GM12878 (cell line): Measurements from ENCODE around the gene PKDREJ. TPM values are rescaled to one million over a fixed set of nuclear protein-coding genes. Genes with fewer than 3 reads are reported as not detected.

Experiments used
- ATAC-seq: fragments of 200-7000 bp; cut with Tn5 transposase; 3 replicates; pipeline ENCODE4 v1.9.1; 2020; ENCODE audit warnings: mild to moderate bottlenecking, moderate library complexity
- BruUV-seq: library from RNA; stranded (reverse); fragments of 400-500 nt; replicated peaks from 2 replicates; lab custom pipeline; 2021; lab: Mats Ljungman, UMichigan
- CTCF ChIA-PET: fragments of 300-600 bp; sonication (Branson Sonifier 250); formaldehyde crosslinking; extraction: SDS; loops from one replicate; lab custom pipeline; 2021; ENCODE audit warnings: inconsistent platforms; lab: Yijun Ruan, JAX
- POLR2A ChIA-PET: fragments of 350-600 bp; formaldehyde crosslinking; extraction: SDS; loops from one replicate; lab custom pipeline; 2021; ENCODE audit warnings: inconsistent platforms; lab: Charles Lee
- RAD21 ChIA-PET: fragments of 300-600 bp; sonication (Branson Sonifier 250); formaldehyde crosslinking; loops from one replicate; lab custom pipeline; 2023; ENCODE audit warnings: antibody characterized with exemption; ENCODE audit not compliant: unreplicated experiment; lab: Charles Lee
- SMC1A ChIA-PET: fragments of 300-600 bp; sonication (Branson Sonifier 250); formaldehyde crosslinking; loops from one replicate; lab custom pipeline; 2023; ENCODE audit not compliant: unreplicated experiment, uncharacterized antibody; lab: Charles Lee
- DNase-seq: peaks from one replicate; pipeline ENCODE4 v3.0.0-alpha.2; 2011; ENCODE audit warnings: low read depth, low spot score
- FAIRE-seq: peaks from 3 replicates; lab custom pipeline; 2011; peaks lifted over from hg19 to GRCh38; lab: Jason Lieb, UNC
- H2AFZ ChIP-seq: 2 replicates; pipeline ENCODE4 v1.6.0; 2011; ENCODE audit warnings: low read depth, low read length, control low read depth; ENCODE audit not compliant: control insufficient read depth
- H3K27ac ChIP-seq: 2 replicates; pipeline ENCODE4 v1.5.1; 2011; ENCODE audit warnings: control low read depth; ENCODE audit not compliant: control insufficient read depth, insufficient read depth
- H3K27me3 ChIP-seq, 2 experiments: replicated peaks in 1 of 2; 2 replicates each; pipeline versions ENCODE4 v1.6.0 to v1.6.1; 2011; ENCODE audit warnings: low read length in 1 of 2; ENCODE audit not compliant: control insufficient read depth in 2 of 2, insufficient read depth in 2 of 2
- H3K36me3 ChIP-seq, 2 experiments: 2 replicates each; pipeline ENCODE4 v1.5.1; 2011; ENCODE audit warnings: low read length in 1 of 2; ENCODE audit not compliant: control insufficient read depth in 2 of 2, insufficient read depth in 2 of 2
- H3K4me1 ChIP-seq: 2 replicates; pipeline ENCODE4 v1.6.1; 2011; ENCODE audit warnings: mild to moderate bottlenecking, low read length, moderate library complexity, mixed read lengths; ENCODE audit not compliant: control insufficient read depth, insufficient read depth
- H3K4me2 ChIP-seq: 2 replicates; pipeline ENCODE4 v1.6.0; 2011; ENCODE audit warnings: control low read depth; ENCODE audit not compliant: control insufficient read depth, insufficient read depth
- H3K4me3 ChIP-seq: fragments of 200-600 bp; sonication (generic); 2 replicates; pipeline ENCODE4 v1.5.1; 2016
- H3K79me2 ChIP-seq: 2 replicates; pipeline ENCODE4 v1.6.0; 2011; ENCODE audit warnings: low read length; ENCODE audit not compliant: control insufficient read depth, insufficient read depth
- H3K9ac ChIP-seq: 2 replicates; pipeline ENCODE4 v1.8.0; 2011; ENCODE audit warnings: low read length, control low read depth, mixed read lengths; ENCODE audit not compliant: control insufficient read depth, insufficient read depth
- H3K9me3 ChIP-seq: replicated peaks from 3 replicates; pipeline ENCODE4 v1.5.1; 2011; ENCODE audit warnings: mild to moderate bottlenecking, low read length; ENCODE audit not compliant: control insufficient read depth, insufficient read depth
- H4K20me1 ChIP-seq: 2 replicates; pipeline ENCODE4 v1.6.0; 2011; ENCODE audit not compliant: control insufficient read depth, insufficient read depth
- ASH2L ChIP-seq: fragments of 300-600, 200-600 bp; sonication (generic); IDR thresholded peaks from 2 replicates; pipeline ENCODE4 v1.6.1; 2017; ENCODE audit warnings: low read depth, mild to moderate bottlenecking, borderline replicate concordance
- BHLHE40 ChIP-seq, 2 experiments: fragments of 450-650 bp in 1 of 2; IDR thresholded peaks; 2 replicates each; pipeline ENCODE4 v1.6.1; 2011 to 2017; ENCODE audit warnings: low read depth in 2 of 2, borderline replicate concordance in 1 of 2, improper control_type of control experiment in 1 of 2, low read length in 1 of 2, mild to moderate bottlenecking in 1 of 2
- KDM1A ChIP-seq: fragments of 200-600 bp; sonication (generic); IDR thresholded peaks from 2 replicates; pipeline ENCODE4 v1.6.1; 2016; ENCODE audit warnings: borderline replicate concordance
- MTA3 ChIP-seq: IDR thresholded peaks from 2 replicates; pipeline ENCODE4 v1.6.1; 2012; ENCODE audit warnings: low read length, inconsistent platforms, borderline replicate concordance
- NR2C2 ChIP-seq: IDR thresholded peaks from 2 replicates; pipeline ENCODE4 v1.6.1; 2011; ENCODE audit warnings: borderline replicate concordance, low read depth; ENCODE audit not compliant: control insufficient read depth, insufficient read length
- RAD51 ChIP-seq: fragments of 450-650 bp; IDR thresholded peaks from 2 replicates; pipeline ENCODE4 v1.6.1; 2016; ENCODE audit warnings: moderate library complexity, mild to moderate bottlenecking, inconsistent platforms
- STAT3 ChIP-seq: IDR thresholded peaks from 2 replicates; pipeline ENCODE4 v1.6.1; 2011; ENCODE audit warnings: low read depth, low read length, improper control_type of control experiment
- ZBTB4 ChIP-seq: fragments of 450-650 bp; formaldehyde crosslinking; IDR thresholded peaks from 2 replicates; pipeline ENCODE4 v1.4.0; 2022; ENCODE audit warnings: mild to moderate bottlenecking, moderate library complexity
- WGBS: methylation state at CpG from one replicate; pipeline ENCODE4 v1.1.6; 2016; ENCODE audit warnings: low lambda C conversion rate; ENCODE audit not compliant: insufficient replicate concordance, insufficient coverage; ENCODE audit errors: missing lambda C conversion rate; 5-methylcytosine and 5-hydroxymethylcytosine counted together
- in situ Hi-C: fragments of 300-500 bp; cut with MboI; formaldehyde crosslinking; loops from 9 replicates; pipeline ENCODE4 v1.14.3; 2018; ENCODE audit warnings: mixed read lengths
- intact Hi-C: fragments of 100-400 bp; cut with micrococcal nuclease; formaldehyde crosslinking; loops from one replicate; pipeline ENCODE4 v1.14.2; 2022; ENCODE audit not compliant: unreplicated experiment
- polyA plus RNA-seq, 11 experiments: library from polyadenylated mRNA; depleted of rRNA in 4 of 11; unstranded in 6 of 11; stranded (reverse) in 5 of 11; fragments of >200 nt; fragmentation: Nextera tagmentation in 4 of 11; fragmentation: Illumina TruSeq in 1 of 11; extraction: Ambion mirVana in 4 of 11; extraction: Trizol in 1 of 11; gene quantifications; 1 replicate in 1 of 11; 2 replicates in 10 of 11; pipeline versions ENCODE4 v1.2.1 to v1.2.3, GENCODE V29; 2011 to 2016; ENCODE audit warnings: inconsistent platforms in 2 of 11, missing spikeins in 2 of 11, low read depth in 1 of 11
- total RNA-seq, 4 experiments: library from RNA; depleted of rRNA in 3 of 4; stranded (reverse); fragments of >200 nt in 3 of 4; fragmentation: Illumina TruSeq in 1 of 4; extraction: Trizol in 1 of 4; gene quantifications; 2 replicates each; pipeline versions ENCODE4 v1.2.1 to v1.2.3, GENCODE V29; 2013 to 2021
- TF ChIP-seq, protein P1 (sequence below): IDR thresholded peaks from 2 replicates; pipeline ENCODE4 v1.6.1; 2012; ENCODE audit warnings: low read depth, low read length, improper control_type of control experiment

The PKDREJ gene
- total and polyA plus RNA-seq, 10 of the 15 experiments (the other 5 are each of a cell fraction or from before 2014, with no cell fraction given), result 0.02 to 0.03 TPM; not detected in 8

- H3K9me3 ChIP-seq, result no peaks in the 10 kb centered on the region
- H2AFZ ChIP-seq, result no peak overlapping the region
- H3K79me2 ChIP-seq, result peaks cover 16% of the 10 kb centered on the region
- no peak overlapping the region for H3K27ac ChIP-seq
- FAIRE-seq, result no peak
- DNase-seq, result no peak
- intact Hi-C loops, result no loop called here
- in situ Hi-C loops, result no loop called here
- no peak for ATAC-seq
- H4K20me1 ChIP-seq, result no peaks in the 10 kb centered on the region
- no peak overlapping the region for H3K4me2 ChIP-seq
- H3K4me1 ChIP-seq, result peaks cover 7% of the 10 kb centered on the region; the same call in 1 of the 2 replicates
- H3K27me3 ChIP-seq, result no peaks in the 10 kb centered on the region
- H3K9ac ChIP-seq, result no peak overlapping the region
- no peak for TF ChIP-seq RAD51
- TF ChIP-seq NR2C2, result no peak
- TF ChIP-seq, protein P1, sequence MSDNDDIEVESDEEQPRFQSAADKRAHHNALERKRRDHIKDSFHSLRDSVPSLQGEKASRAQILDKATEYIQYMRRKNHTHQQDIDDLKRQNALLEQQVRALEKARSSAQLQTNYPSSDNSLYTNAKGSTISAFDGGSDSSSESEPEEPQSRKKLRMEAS, result no peak
- no peak for TF ChIP-seq BHLHE40 (IDR thresholded peaks at IDR 0.05; ENCODE audit: borderline replicate concordance in 1 of 2, low read depth in 2 of 2, low read length in 1 of 2)
- TF ChIP-seq STAT3, result no peak
- TF ChIP-seq KDM1A, result no peak
- TF ChIP-seq ASH2L, result no peak
- no peak for TF ChIP-seq MTA3
- TF ChIP-seq ZBTB4 (CRISPR knock-in tag), result no peak
- H3K36me3 ChIP-seq, result no peaks in the 10 kb centered on the region
- ChIA-PET SMC1A (no interaction called here), CTCF (interaction anchor here (2.2 kb wide), 1 partner anchor 126 kb away, joined by 8 read pairs; no protein-coding TSS in a partner anchor), RAD21 (interaction anchor here (1.2 kb wide), 1 partner anchor 241 kb away, joined by 3 read pairs; no protein-coding TSS in a partner anchor), POLR2A (no interaction called here)
- no peak overlapping the region for H3K4me3 ChIP-seq
- WGBS, result 96% methylated on average over 2 of the region's 2 CpGs
- no TSS peak for BruUV-seq
Observed at GRCh38 chr22:46247443-46247975, 15.6 kb downstream of the PKDREJ start.
